LNCAP (cell line): Measurements from ENCODE around the gene PLA2G4E.

Experiments
- CTCF ChIP-seq: fragments of 450-650 bp; IDR thresholded peaks from 2 replicates; pipeline ENCODE4 v1.5.1; 2017; ENCODE audit warnings: mild to moderate bottlenecking

PLA2G4E gene

GRCh38 chr15:42012928-42013482, 7.8 kb downstream of the PLA2G4E start:
- TF ChIP-seq CTCF, result no peak

GRCh38 chr15:42012241-42012640, 8.6 kb downstream of the PLA2G4E start:
- TF ChIP-seq CTCF, result no peak

- no peak for TF ChIP-seq CTCF
Measured at GRCh38 chr15:42011074-42011473, 9.8 kb downstream of the PLA2G4E start.

GRCh38 chr15:42010434-42010833, 10.4 kb downstream of the PLA2G4E start:
- TF ChIP-seq CTCF, result no peak

GRCh38 chr15:42009474-42009873, 11.4 kb downstream of the PLA2G4E start:
- no peak for TF ChIP-seq CTCF

- no peak for TF ChIP-seq CTCF
Measured at GRCh38 chr15:42009022-42009421, 11.8 kb downstream of the PLA2G4E start.

GRCh38 chr15:42007386-42007785, 13.5 kb downstream of the PLA2G4E start:
- TF ChIP-seq CTCF, result no peak

GRCh38 chr15:42002333-42002732, 18.5 kb downstream of the PLA2G4E start:
- no peak for TF ChIP-seq CTCF
